K562 (cell line): ENCODE data around the gene POLE2. TPM values are rescaled to one million over a fixed set of nuclear protein-coding genes. Genes with fewer than 3 reads are reported as not detected.

Source experiments
- C11orf30 ChIP-seq: fragments of 450-650 bp; IDR thresholded peaks from 2 replicates; pipeline ENCODE4 v1.6.1; 2016; ENCODE audit warnings: low read depth, mild to moderate bottlenecking
- CGGBP1 ChIP-seq: fragments of 250-450 bp; sonication (Bioruptor Pico); IDR thresholded peaks from 2 replicates; pipeline ENCODE4 v1.9.0; 2021; ENCODE audit warnings: mild to moderate bottlenecking
- CUX1 ChIP-seq: fragments of 200-800 bp; sonication (Bioruptor generic); IDR thresholded peaks from 2 replicates; pipeline ENCODE4 v1.6.1; 2016; ENCODE audit warnings: missing genetic modification characterization, missing compliant biosample characterization
- FOXK2 ChIP-seq, 2 experiments: fragments of 450-650 bp; IDR thresholded peaks in 1 of 2; conservative IDR thresholded peaks in 1 of 2; 2 replicates each; pipeline ENCODE4 v1.6.1; 2016; ENCODE audit warnings: low read depth in 2 of 2, mild to moderate bottlenecking in 1 of 2
- FOXP4 ChIP-seq: sonication (generic); formaldehyde crosslinking; IDR thresholded peaks from 2 replicates; pipeline ENCODE4 v1.8.0; 2022; ENCODE audit warnings: mild to moderate bottlenecking, missing genetic modification reagents, borderline replicate concordance
- MCM3 ChIP-seq: fragments of 450-650 bp; IDR thresholded peaks from 2 replicates; pipeline ENCODE4 v1.6.1; 2016
- MLX ChIP-seq, 2 experiments: fragments of 450-650 bp in 1 of 2; sonication (generic) in 1 of 2; formaldehyde crosslinking; conservative IDR thresholded peaks; 2 replicates each; pipeline versions ENCODE4 v1.4.0 to v1.8.1; 2020 to 2022; ENCODE audit warnings: mild to moderate bottlenecking in 1 of 2, missing genetic modification reagents in 1 of 2
- MXI1 ChIP-seq: IDR thresholded peaks from 2 replicates; pipeline ENCODE4 v1.6.1; 2011; ENCODE audit warnings: low read depth, mild to moderate bottlenecking, improper control_type of control experiment, low read length
- TEAD2 ChIP-seq: fragments of 450-650 bp; IDR thresholded peaks from 2 replicates; pipeline ENCODE4 v1.6.1; 2016; ENCODE audit warnings: missing genetic modification characterization, control low read depth, missing compliant biosample characterization
- TFAM ChIP-seq: fragments of 250-450 bp; sonication (Bioruptor Pico); conservative IDR thresholded peaks from 2 replicates; pipeline ENCODE4 v1.5.0; 2021; ENCODE audit warnings: mild to moderate bottlenecking, moderate library complexity
- ZBTB17 ChIP-seq: fragments of 450-650 bp; formaldehyde crosslinking; IDR thresholded peaks from 2 replicates; pipeline ENCODE4 v1.4.0; 2020; ENCODE audit warnings: mild to moderate bottlenecking
- ZBTB5 ChIP-seq: fragments of 450-650 bp; IDR thresholded peaks from 2 replicates; pipeline ENCODE4 v1.6.1; 2017; ENCODE audit warnings: antibody characterized with exemption
- ZFP1 ChIP-seq: fragments of 450-650 bp; formaldehyde crosslinking; IDR thresholded peaks from 2 replicates; pipeline ENCODE4 v1.4.0; 2020; ENCODE audit warnings: mild to moderate bottlenecking, mixed read lengths
- ZFP91 ChIP-seq: sonication (generic); formaldehyde crosslinking; IDR thresholded peaks from 2 replicates; pipeline ENCODE4 v1.8.0; 2022; ENCODE audit warnings: mild to moderate bottlenecking, missing genetic modification reagents
- polyA plus RNA-seq, 8 experiments: library from polyadenylated mRNA; depleted of rRNA in 4 of 8; stranded (reverse) in 5 of 8; unstranded in 3 of 8; fragments of >200 nt; fragmentation: Nextera tagmentation in 2 of 8; fragmentation: Illumina TruSeq in 1 of 8; extraction: Ambion mirVana in 2 of 8; extraction: Trizol in 1 of 8; gene quantifications; 2 replicates each; pipeline versions ENCODE4 v1.2.1 to v1.2.3, GENCODE V29; 2011 to 2014; ENCODE audit warnings: inconsistent platforms in 1 of 8, missing spikeins in 1 of 8
- total RNA-seq, 7 experiments: library from RNA; depleted of rRNA in 6 of 7; stranded (reverse); fragments of >200 nt in 6 of 7; fragmentation: Illumina TruSeq in 2 of 7; extraction: Trizol in 2 of 7; gene quantifications; 2 replicates each; pipeline versions ENCODE4 v1.2.1 to v1.2.3, GENCODE V29; 2011 to 2021; ENCODE audit warnings: low replicate concordance in 1 of 7

Gene POLE2
- total and polyA plus RNA-seq, 9 of the 15 experiments (the other 6 are each of a cell fraction or from before 2014, with no cell fraction given): 30.7 to 78.4 (median 55.4) TPM

- no peak for TF ChIP-seq MLX (CRISPR knock-in tag; conservative IDR thresholded peaks at IDR 0.05)
- TF ChIP-seq ZFP91 (CRISPR knock-in tag): no peak
- peak; percentile 92; the same call in 1 of the 2 replicates for TF ChIP-seq FOXP4
- no peak for TF ChIP-seq CGGBP1 (CRISPR knock-in tag)
- no peak for TF ChIP-seq ZBTB5
- no peak for TF ChIP-seq ZFP1 (CRISPR knock-in tag)
- TF ChIP-seq FOXK2 (conservative IDR thresholded peaks at IDR 0.05 in 1 of 2, IDR thresholded peaks at IDR 0.05 in 1 of 2; ENCODE audit: low read depth in 2 of 2): peak; percentile 42 to 45; a peak in 1 of 4 replicates
- TF ChIP-seq CUX1 (CRISPR knock-in tag): no peak
- no peak for TF ChIP-seq TFAM (CRISPR knock-in tag)
- TF ChIP-seq MXI1: 0 out of 2 replicates have a peak, but pooled peaks have one; percentile 44
- TF ChIP-seq MCM3: no peak
- TF ChIP-seq ZBTB17 (CRISPR knock-in tag): no peak
- TF ChIP-seq TEAD2: no peak
- TF ChIP-seq C11orf30: peak; percentile 63
These were observed 54.1 kb downstream of the POLE2 start (continued) for GRCh38 chr14:49633640-49634546.
